Esophagus muscularis mucosa (tissue), 4 donors: ENCODE results near the gene THADA.

Experiments
- CTCF ChIP-seq, 3 experiments: fragments of 200-600 bp in 2 of 3; fragments of 450-650 bp in 1 of 3; sonication (generic) in 2 of 3; IDR thresholded peaks; one replicate each; pipeline ENCODE4 v1.5.1; 2017 to 2019; ENCODE audit warnings: antibody characterized with exemption in 3 of 3, mild to moderate bottlenecking in 2 of 3, moderate library complexity in 1 of 3
- EP300 ChIP-seq: sonication (generic); formaldehyde crosslinking; IDR thresholded peaks from one replicate; pipeline ENCODE4 v1.6.1; 2017; ENCODE audit warnings: antibody characterized with exemption
- POLR2A ChIP-seq: fragments of 450-650 bp; IDR thresholded peaks from one replicate; pipeline ENCODE4 v1.6.1; 2017; ENCODE audit warnings: antibody characterized with exemption, moderate library complexity, mild to moderate bottlenecking, low read depth
- POLR2AphosphoS5 ChIP-seq, 2 donors: sonication (generic); formaldehyde crosslinking; IDR thresholded peaks; one replicate each; pipeline ENCODE4 v1.6.1; 2017; ENCODE audit warnings: antibody characterized with exemption in 2 of 2

DNA sequence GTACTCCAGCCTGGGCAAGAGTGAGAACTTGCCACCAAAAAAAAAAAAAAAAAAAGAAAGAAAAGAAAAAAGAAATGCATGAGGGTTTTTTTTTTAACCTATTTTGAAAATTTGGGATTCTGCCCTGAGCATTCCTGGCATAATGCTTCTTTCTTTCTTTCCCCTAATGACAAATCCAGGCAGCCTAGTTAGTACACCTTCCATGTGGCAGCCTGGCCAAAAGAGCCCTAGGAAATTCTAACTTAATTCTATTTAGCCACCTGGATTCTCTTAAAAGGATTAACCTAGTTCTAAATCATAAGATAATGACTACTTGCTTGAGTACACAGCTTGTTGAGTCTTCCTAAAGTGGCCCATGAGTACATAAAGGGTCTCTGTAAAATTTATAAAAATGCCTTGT is 160.1 kb downstream of the THADA start:
- no peak for TF ChIP-seq CTCF (IDR thresholded peaks at IDR 0.05)
- TF ChIP-seq POLR2A = no peak
- TF ChIP-seq POLR2AphosphoS5 (IDR thresholded peaks at IDR 0.05) = no peak
- no peak for TF ChIP-seq EP300
